Heart left ventricle (tissue), 16 donors: ENCODE measurements around the gene RHOT1. TPM values are rescaled to one million over a fixed set of nuclear protein-coding genes. Genes with fewer than 3 reads are reported as not detected.

ENCODE experiments used
- ATAC-seq, 4 donors: fragments of 200-7000 bp; cut with Tn5 transposase; one replicate each; pipeline ENCODE4 v1.9.1; 2020 to 2022; ENCODE audit warnings: moderate library complexity in 4 of 4, mild to moderate bottlenecking in 3 of 4, moderate number of reproducible peaks in 1 of 4
- DNase-seq, 5 donors: peaks; one replicate each; pipeline ENCODE4 v3.0.0-alpha.2; 2020
- H3K27ac ChIP-seq, 12 donors: fragments of 200-600 bp; sonication (generic) in 4 of 12; one replicate each; pipeline versions ENCODE4 v1.5.0 to v1.8.0; 2016 to 2022; ENCODE audit warnings: mild to moderate bottlenecking in 2 of 12
- H3K27me3 ChIP-seq, 9 donors: fragments of 200-600 bp; sonication (generic) in 2 of 9; one replicate each; pipeline versions ENCODE4 v1.5.1 to v1.8.0; 2016 to 2022; ENCODE audit warnings: mild to moderate bottlenecking in 3 of 9
- H3K36me3 ChIP-seq, 9 donors: fragments of 200-600 bp; sonication (generic) in 2 of 9; one replicate each; pipeline versions ENCODE4 v1.5.0 to v1.8.0; 2018 to 2022; ENCODE audit warnings: mild to moderate bottlenecking in 2 of 9
- H3K4me1 ChIP-seq, 12 donors: fragments of 200-600 bp; sonication (generic) in 4 of 12; one replicate each; pipeline versions ENCODE4 v1.5.0 to v1.8.0; 2016 to 2022; ENCODE audit warnings: mild to moderate bottlenecking in 3 of 12
- H3K4me3 ChIP-seq, 12 donors: fragments of 200-600 bp; sonication (generic) in 4 of 12; one replicate each; pipeline versions ENCODE4 v1.5.0 to v1.8.0; 2017 to 2022; ENCODE audit warnings: mild to moderate bottlenecking in 9 of 12, moderate library complexity in 4 of 12
- H3K9me3 ChIP-seq, 12 donors: fragments of 200-600 bp; sonication (generic) in 4 of 12; one replicate each; pipeline versions ENCODE4 v1.5.0 to v1.8.0; 2016 to 2022; ENCODE audit warnings: mild to moderate bottlenecking in 1 of 12
- POLR2A ChIP-seq, 2 donors: fragments of 450-650 bp; IDR thresholded peaks; one replicate each; pipeline ENCODE4 v1.6.1; 2017; ENCODE audit warnings: antibody characterized with exemption in 2 of 2, mild to moderate bottlenecking in 2 of 2, moderate library complexity in 2 of 2
- WGBS, 4 donors: extraction: QIAGEN DNeasy Blood & Tissue Kit in 2 of 4; methylation state at CpG; one replicate each; pipeline versions ENCODE4 v1.1.5 to v1.1.7; 2013 to 2018; 5-methylcytosine and 5-hydroxymethylcytosine counted together
- intact Hi-C, 10 donors: fragments of 100-400 bp; cut with DNase I; formaldehyde crosslinking; loops; one replicate each; pipeline versions ENCODE4 v1.11.1 to v1.14.2; 2022
- polyA plus RNA-seq, 2 donors: library from polyadenylated mRNA; stranded (reverse); fragments of 200-250 nt; gene quantifications; one replicate each; pipeline ENCODE4 v1.2.3, GENCODE V29; 2013
- total RNA-seq, 9 donors: library from RNA; depleted of rRNA in 2 of 9; stranded (reverse); fragments of >200 nt in 2 of 9; fragmentation: NEBNext Ultra II Directional in 3 of 9; extraction: Animal tissue kit (Norgen Biotek cat#: 25700) in 3 of 9; gene quantifications; one replicate each; pipeline versions ENCODE4 v1.1.0 to v1.2.4, GENCODE V29; 2016 to 2023
- TF ChIP-seq, protein P1 (sequence below), 12 donors: fragments of 200-600 bp; sonication (generic) in 4 of 12; IDR thresholded peaks; one replicate each; pipeline versions ENCODE4 v1.5.0 to v1.8.0; 2018 to 2022; ENCODE audit warnings: antibody characterized with exemption in 12 of 12, mild to moderate bottlenecking in 5 of 12
- donor health status: ischemic (EF 13 %, LVEDD 7.1; RV severe dilation, severe dysfunction).
- donor health status: healthy with polysubstance abuse.
- donor health status: DM: no; HTN: yes; CAD: no.
- donor health status: DM: no; HTN: no; CAD: no.
- donor health status: ischemic (EF 25% LVEDD 6.9; RV normal size, moderate dysfunction).
- donor health status: ischemic (EF 25% LVEDD 5.7; RV mildly dilated, moderate dysfunction).
- donor health status: healthy.
- donor health status: DM: yes; HTN: yes; CAD: no.
- donor health status: ischemic (EF 35%, LVEDD 5.7; RV mildly dilated, moderate dysfunction).
- donor health status: nonischemic (EF 11% LVEDD 7.7; RV severe dilation, severe dysfunction).
- donor health status: DM: yes; HTN: yes; CAD: no.
- donor health status: PGD.
- donor health status: ischemic (EF 29% LVEDD 5.4; RV normal size, mild dysfunction).
- donor health status: nonischemic (EF 23%, LVEDD 6.1; RV moderate dilation, normal function).

Gene RHOT1
- total and polyA plus RNA-seq, 11 donors, result 41.5 to 76.8 (median 53.5) TPM

- peaks cover 0 to 78% (median 24%) of the 10 kb centered on the region in 9 donors for H3K27me3 ChIP-seq
These were observed 124.3 kb downstream of the RHOT1 start for GRCh38 chr17:32266389-32267301.

GRCh38 chr17:32267690-32268205 lies 125.4 kb downstream of the RHOT1 start:
- peaks cover 0 to 32% (median 16%) of the 10 kb centered on the region in 12 donors for H3K4me1 ChIP-seq
- intact Hi-C loops, result loop anchor here in 1 of 10 donors (10.0 kb wide), 1 partner anchor 63 kb away; no protein-coding TSS in a partner anchor
- DNase-seq (no peak), ATAC-seq (no peak)
- no peak for TF ChIP-seq POLR2A (IDR thresholded peaks at IDR 0.05)
- TF ChIP-seq, protein P1, sequence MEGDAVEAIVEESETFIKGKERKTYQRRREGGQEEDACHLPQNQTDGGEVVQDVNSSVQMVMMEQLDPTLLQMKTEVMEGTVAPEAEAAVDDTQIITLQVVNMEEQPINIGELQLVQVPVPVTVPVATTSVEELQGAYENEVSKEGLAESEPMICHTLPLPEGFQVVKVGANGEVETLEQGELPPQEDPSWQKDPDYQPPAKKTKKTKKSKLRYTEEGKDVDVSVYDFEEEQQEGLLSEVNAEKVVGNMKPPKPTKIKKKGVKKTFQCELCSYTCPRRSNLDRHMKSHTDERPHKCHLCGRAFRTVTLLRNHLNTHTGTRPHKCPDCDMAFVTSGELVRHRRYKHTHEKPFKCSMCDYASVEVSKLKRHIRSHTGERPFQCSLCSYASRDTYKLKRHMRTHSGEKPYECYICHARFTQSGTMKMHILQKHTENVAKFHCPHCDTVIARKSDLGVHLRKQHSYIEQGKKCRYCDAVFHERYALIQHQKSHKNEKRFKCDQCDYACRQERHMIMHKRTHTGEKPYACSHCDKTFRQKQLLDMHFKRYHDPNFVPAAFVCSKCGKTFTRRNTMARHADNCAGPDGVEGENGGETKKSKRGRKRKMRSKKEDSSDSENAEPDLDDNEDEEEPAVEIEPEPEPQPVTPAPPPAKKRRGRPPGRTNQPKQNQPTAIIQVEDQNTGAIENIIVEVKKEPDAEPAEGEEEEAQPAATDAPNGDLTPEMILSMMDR (IDR thresholded peaks at IDR 0.05), result no peak
- no peak overlapping the region for H3K4me3 ChIP-seq
- H3K36me3 ChIP-seq, result no peaks in the 10 kb centered on the region
- H3K27me3 ChIP-seq, result peaks cover 0 to 72% (median 23%) of the 10 kb centered on the region in 9 donors
- H3K9me3 ChIP-seq, result no peaks in the 10 kb centered on the region
- 9 to 21% (median 16%) methylated on average over 9 to 10 of the region's 10 CpGs for WGBS, 4 donors
- H3K27ac ChIP-seq, result no peak overlapping the region

More at GRCh38 chr17:32266389-32267301, 124.3 kb downstream of the RHOT1 start:
- no peak for TF ChIP-seq POLR2A (IDR thresholded peaks at IDR 0.05)
- TF ChIP-seq, protein P1 (IDR thresholded peaks at IDR 0.05), result no peak
- Histone ChIP-seq H3K4me1 (peaks cover 0 to 35% (median 16%) of the 10 kb centered on the region in 12 donors), H3K36me3 (no peaks in the 10 kb centered on the region), H3K4me3 (peak overlapping the region; percentile 54 to 81 (median 62)), H3K27ac (no peak overlapping the region), H3K9me3 (no peaks in the 10 kb centered on the region)
- DNase-seq, result no peak
- intact Hi-C loops, result loop anchor here in 1 of 10 donors (10.0 kb wide), 1 partner anchor 62 kb away; no protein-coding TSS in a partner anchor
- 1 to 3% (median 1%) methylated on average over 31 to 78 of the region's 78 CpGs for WGBS, 4 donors
- ATAC-seq, result peak in 1 of 4 donors; percentile 20

- H3K4me3 ChIP-seq, result no peak overlapping the region
- WGBS, 4 donors, result 76 to 83% (median 81%) methylated on average over 7 of the region's 7 CpGs
- DNase-seq, result no peak
These were observed 126.5 kb downstream of the RHOT1 start for GRCh38 chr17:32268734-32269288.

More at GRCh38 chr17:32268734-32269288, 126.5 kb downstream of the RHOT1 start:
- H3K4me1 ChIP-seq, result peaks cover 0 to 32% (median 16%) of the 10 kb centered on the region in 12 donors
- no peaks in the 10 kb centered on the region for H3K9me3 ChIP-seq
- no peak overlapping the region for H3K27ac ChIP-seq
- H3K36me3 ChIP-seq, result no peaks in the 10 kb centered on the region
- intact Hi-C loops, result loop anchor here in 1 of 10 donors (10.0 kb wide), 1 partner anchor 64 kb away; no protein-coding TSS in a partner anchor
- TF ChIP-seq POLR2A (IDR thresholded peaks at IDR 0.05), result no peak
- TF ChIP-seq, protein P1 (IDR thresholded peaks at IDR 0.05), result no peak
- H3K27me3 ChIP-seq, result peaks cover 0 to 62% (median 23%) of the 10 kb centered on the region in 9 donors
- no peak for ATAC-seq
